ENCODE data around the gene RHNO1. TPM values are rescaled to one million over a fixed set of nuclear protein-coding genes. Genes with fewer than 3 reads are reported as not detected.

The RHNO1 gene
- total and polyA plus RNA-seq, 2 experiments from 2014 or later: 29.1 to 29.8 TPM

- no peaks in the 10 kb centered on the region for H3K4me1 ChIP-seq (ENCODE audit: insufficient read depth)
- H3K4me2 ChIP-seq: no peak overlapping the region
- H3K9me2 ChIP-seq (replicated peaks; ENCODE audit: insufficient read depth): no peaks in the 10 kb centered on the region
- H3K4me3 ChIP-seq: no peak overlapping the region
- no peaks in the 10 kb centered on the region for H4K20me1 ChIP-seq (ENCODE audit: insufficient read depth, poor library complexity, severe bottlenecking)
- TF ChIP-seq EZH2phosphoT487 (IDR thresholded peaks at IDR 0.05; ENCODE audit: low read depth, severe bottlenecking, unreplicated experiment) (no peak), EZH2 (IDR thresholded peaks at IDR 0.05; ENCODE audit: borderline replicate concordance) (no peak), CTCF (IDR thresholded peaks at IDR 0.05; ENCODE audit: poor library complexity) (no peak)
- peaks cover 3% of the 10 kb centered on the region for H3K36me3 ChIP-seq (replicated peaks; ENCODE audit: insufficient read depth, low read depth)
- no peak overlapping the region for H3K27ac ChIP-seq
- H3K27me3 ChIP-seq: no peaks in the 10 kb centered on the region
- no peaks in the 10 kb centered on the region for H3K9me3 ChIP-seq (ENCODE audit: low read depth)
- H3K79me2 ChIP-seq: peaks cover 3% of the 10 kb centered on the region
- 96% methylated on average over 3 of the region's 3 CpGs for WGBS (ENCODE audit: low lambda C conversion rate, missing lambda C conversion rate)
- no peak overlapping the region for H2AFZ ChIP-seq
- no peak for DNase-seq (ENCODE audit: low spot score)
Observed at GRCh38 chr12:2924019-2924418, 47.0 kb downstream of the RHNO1 start.

GRCh38 chr12:2925322-2925995 is 48.4 kb downstream of the RHNO1 start:
- H3K36me3 ChIP-seq (replicated peaks; ENCODE audit: insufficient read depth, low read depth): peaks cover 3% of the 10 kb centered on the region
- TF ChIP-seq EZH2phosphoT487 (IDR thresholded peaks at IDR 0.05; ENCODE audit: low read depth, severe bottlenecking, unreplicated experiment) (no peak), EZH2 (IDR thresholded peaks at IDR 0.05; ENCODE audit: borderline replicate concordance) (no peak), CTCF (IDR thresholded peaks at IDR 0.05; ENCODE audit: poor library complexity) (no peak)
- H3K4me2 ChIP-seq: no peak overlapping the region
- H3K9me3 ChIP-seq (ENCODE audit: low read depth): no peaks in the 10 kb centered on the region
- no peaks in the 10 kb centered on the region for H4K20me1 ChIP-seq (ENCODE audit: insufficient read depth, poor library complexity, severe bottlenecking)
- no peak overlapping the region for H3K4me3 ChIP-seq
- DNase-seq (ENCODE audit: low spot score): no peak
- no peaks in the 10 kb centered on the region for H3K79me2 ChIP-seq
- no peaks in the 10 kb centered on the region for H3K9me2 ChIP-seq (replicated peaks; ENCODE audit: insufficient read depth)
- H3K27ac ChIP-seq: no peak overlapping the region
- no peaks in the 10 kb centered on the region for H3K27me3 ChIP-seq
- no peaks in the 10 kb centered on the region for H3K4me1 ChIP-seq (ENCODE audit: insufficient read depth)
- WGBS (ENCODE audit: low lambda C conversion rate, missing lambda C conversion rate): 96% methylated on average over 6 of the region's 6 CpGs
- H2AFZ ChIP-seq: no peak overlapping the region

- no peaks in the 10 kb centered on the region for H3K9me2 ChIP-seq (replicated peaks; ENCODE audit: insufficient read depth)
- H3K9me3 ChIP-seq (ENCODE audit: low read depth): no peaks in the 10 kb centered on the region
- peaks cover 3% of the 10 kb centered on the region for H3K36me3 ChIP-seq (replicated peaks; ENCODE audit: insufficient read depth, low read depth)
- TF ChIP-seq EZH2phosphoT487 (IDR thresholded peaks at IDR 0.05; ENCODE audit: low read depth, severe bottlenecking, unreplicated experiment): no peak
- no peak for TF ChIP-seq CTCF (IDR thresholded peaks at IDR 0.05; ENCODE audit: poor library complexity)
- no peak for TF ChIP-seq EZH2 (IDR thresholded peaks at IDR 0.05; ENCODE audit: borderline replicate concordance)
- H3K27ac ChIP-seq: no peak overlapping the region
- WGBS (ENCODE audit: low lambda C conversion rate, missing lambda C conversion rate): 80% methylated on average over 8 of the region's 8 CpGs
- H3K4me3 ChIP-seq: no peak overlapping the region
- H3K4me2 ChIP-seq: no peak overlapping the region
- no peaks in the 10 kb centered on the region for H3K79me2 ChIP-seq
- no peak overlapping the region for H2AFZ ChIP-seq
- H3K27me3 ChIP-seq: no peaks in the 10 kb centered on the region
- no peaks in the 10 kb centered on the region for H4K20me1 ChIP-seq (ENCODE audit: insufficient read depth, poor library complexity, severe bottlenecking)
- H3K4me1 ChIP-seq (ENCODE audit: insufficient read depth): no peaks in the 10 kb centered on the region
- DNase-seq (ENCODE audit: low spot score): no peak
Observed at GRCh38 chr12:2930865-2931264, 53.8 kb downstream of the RHNO1 start.
